Esophagus squamous epithelium (tissue), 5 donors: Measurements from ENCODE around the gene SYTL2. TPM values are rescaled to one million over a fixed set of nuclear protein-coding genes. Genes with fewer than 3 reads are reported as not detected.

Source experiments
- DNase-seq: peaks from one replicate; lab custom pipeline; 2025; lab: John Stamatoyannopoulos, UW
- H3K27ac ChIP-seq, 4 donors: fragments of 200-600 bp; sonication (generic); one replicate each; pipeline ENCODE4 v1.5.1; 2016 to 2019; ENCODE audit warnings: mild to moderate bottlenecking in 1 of 4
- H3K27me3 ChIP-seq, 4 donors: fragments of 200-600 bp; sonication (generic); 1 replicate in 3 of 4; 2 replicates in 1 of 4; pipeline versions ENCODE4 v1.5.1 to v1.6.0; 2017 to 2021; ENCODE audit warnings: antibody characterized with exemption in 1 of 4
- H3K36me3 ChIP-seq, 3 donors: fragments of 200-600 bp; sonication (generic); one replicate each; pipeline ENCODE4 v1.5.1; 2016 to 2019
- H3K4me1 ChIP-seq, 3 donors: fragments of 200-600 bp; sonication (generic); one replicate each; pipeline ENCODE4 v1.5.1; 2017 to 2019
- H3K4me3 ChIP-seq, 4 donors: fragments of 200-600 bp; sonication (generic); 1 replicate in 3 of 4; 2 replicates in 1 of 4; pipeline ENCODE4 v1.5.1; 2016 to 2019; ENCODE audit warnings: mild to moderate bottlenecking in 2 of 4, moderate library complexity in 1 of 4
- H3K9me3 ChIP-seq, 3 donors: fragments of 200-600 bp; sonication (generic); one replicate each; pipeline ENCODE4 v1.5.1; 2016 to 2019
- POLR2A ChIP-seq, 4 donors: fragments of 450-650 bp; IDR thresholded peaks; one replicate each; pipeline ENCODE4 v1.6.1; 2017; ENCODE audit warnings: antibody characterized with exemption in 4 of 4, mild to moderate bottlenecking in 4 of 4, moderate library complexity in 3 of 4
- WGBS, 2 donors: methylation state at CpG; one replicate each; pipeline ENCODE4 v1.1.5; 2018; 5-methylcytosine and 5-hydroxymethylcytosine counted together
- intact Hi-C: fragments of 100-400 bp; cut with DNase I; formaldehyde crosslinking; loops from one replicate; pipeline ENCODE4 v1.15.0; 2022
- total RNA-seq, 4 donors: library from RNA; depleted of rRNA; stranded (reverse); fragments of >200 nt; gene quantifications; one replicate each; pipeline ENCODE4 v1.1.0, GENCODE V29; 2016
- TF ChIP-seq, protein P1 (sequence below), 6 experiments: fragments of 450-650 bp in 4 of 6; fragments of 200-600 bp in 2 of 6; sonication (generic) in 2 of 6; IDR thresholded peaks; one replicate each; pipeline ENCODE4 v1.5.1; 2016 to 2019; ENCODE audit warnings: antibody characterized with exemption in 6 of 6, mild to moderate bottlenecking in 4 of 6, moderate library complexity in 4 of 6
- donor health status: DM: yes; HTN: yes; CAD: no.

Gene SYTL2
- total RNA-seq, 4 donors from 2014 or later = 8.8 to 16.0 (median 9.2) TPM

- intact Hi-C loops = no loop called here
- Histone ChIP-seq H3K4me1 (peaks cover 0 to 9% (median 0%) of the 10 kb centered on the region in 3 donors), H3K4me3 (no peak overlapping the region), H3K27me3 (no peaks in the 10 kb centered on the region), H3K27ac (no peak overlapping the region), H3K36me3 (no peaks in the 10 kb centered on the region), H3K9me3 (no peaks in the 10 kb centered on the region)
- TF ChIP-seq POLR2A (IDR thresholded peaks at IDR 0.05) = no peak
- TF ChIP-seq, protein P1, sequence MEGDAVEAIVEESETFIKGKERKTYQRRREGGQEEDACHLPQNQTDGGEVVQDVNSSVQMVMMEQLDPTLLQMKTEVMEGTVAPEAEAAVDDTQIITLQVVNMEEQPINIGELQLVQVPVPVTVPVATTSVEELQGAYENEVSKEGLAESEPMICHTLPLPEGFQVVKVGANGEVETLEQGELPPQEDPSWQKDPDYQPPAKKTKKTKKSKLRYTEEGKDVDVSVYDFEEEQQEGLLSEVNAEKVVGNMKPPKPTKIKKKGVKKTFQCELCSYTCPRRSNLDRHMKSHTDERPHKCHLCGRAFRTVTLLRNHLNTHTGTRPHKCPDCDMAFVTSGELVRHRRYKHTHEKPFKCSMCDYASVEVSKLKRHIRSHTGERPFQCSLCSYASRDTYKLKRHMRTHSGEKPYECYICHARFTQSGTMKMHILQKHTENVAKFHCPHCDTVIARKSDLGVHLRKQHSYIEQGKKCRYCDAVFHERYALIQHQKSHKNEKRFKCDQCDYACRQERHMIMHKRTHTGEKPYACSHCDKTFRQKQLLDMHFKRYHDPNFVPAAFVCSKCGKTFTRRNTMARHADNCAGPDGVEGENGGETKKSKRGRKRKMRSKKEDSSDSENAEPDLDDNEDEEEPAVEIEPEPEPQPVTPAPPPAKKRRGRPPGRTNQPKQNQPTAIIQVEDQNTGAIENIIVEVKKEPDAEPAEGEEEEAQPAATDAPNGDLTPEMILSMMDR (IDR thresholded peaks at IDR 0.05) = no peak
- no peak for DNase-seq
- WGBS, 2 donors = 81 to 83% methylated on average over 2 of the region's 2 CpGs
Observed at GRCh38 chr11:85799142-85799541, 11.8 kb downstream of the SYTL2 start.

- DNase-seq = no peak
- intact Hi-C loops = no loop called here
- Histone ChIP-seq H3K9me3 (no peaks in the 10 kb centered on the region), H3K36me3 (no peaks in the 10 kb centered on the region), H3K27me3 (no peaks in the 10 kb centered on the region), H3K27ac (no peak overlapping the region), H3K4me3 (no peak overlapping the region), H3K4me1 (peaks cover 0 to 9% (median 0%) of the 10 kb centered on the region in 3 donors)
- TF ChIP-seq, protein P1 (IDR thresholded peaks at IDR 0.05) = no peak
- TF ChIP-seq POLR2A (IDR thresholded peaks at IDR 0.05) = no peak
- 76 to 84% methylated on average over 4 of the region's 4 CpGs for WGBS, 2 donors
Observed at GRCh38 chr11:85798361-85798760, 12.6 kb downstream of the SYTL2 start.

DNA sequence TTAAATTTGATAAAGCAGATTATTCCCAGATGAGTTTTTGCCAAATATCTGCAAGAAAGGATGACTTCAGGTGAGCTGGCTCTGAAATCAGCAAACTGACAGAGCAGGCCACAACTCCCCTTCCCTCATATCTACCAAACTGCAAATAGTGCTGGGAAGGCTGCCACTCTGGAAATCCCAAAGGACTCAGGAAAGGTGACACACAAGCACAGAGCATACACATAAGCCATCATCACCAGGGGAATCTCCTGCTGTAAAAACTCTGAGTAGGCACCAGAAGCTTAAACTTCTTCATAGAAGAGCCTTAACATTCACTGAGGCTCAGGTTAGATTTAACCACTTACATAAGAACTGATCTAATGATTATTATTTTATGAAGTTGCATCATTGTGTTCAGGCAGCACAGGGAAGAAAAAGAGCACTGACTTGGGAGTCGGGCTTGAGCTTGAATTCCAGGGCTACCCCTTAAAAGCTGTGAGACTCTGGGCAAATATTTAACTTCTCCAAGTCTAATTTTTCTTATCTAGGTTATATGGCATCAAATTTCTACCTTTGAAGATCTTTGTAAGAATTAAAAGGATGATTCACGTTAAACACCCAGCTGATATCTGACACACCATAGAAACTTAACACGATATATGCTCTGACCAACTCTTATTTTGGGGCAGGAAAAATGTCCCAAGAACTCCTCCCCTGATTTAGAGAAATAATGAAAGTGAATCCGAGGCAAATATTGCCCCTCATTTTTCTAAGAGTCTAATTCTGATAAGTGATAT lies 15.0 kb downstream of the SYTL2 start:
- no peak for TF ChIP-seq POLR2A (IDR thresholded peaks at IDR 0.05)
- TF ChIP-seq, protein P1 (IDR thresholded peaks at IDR 0.05) = no peak
- DNase-seq = no peak
- H3K27me3 ChIP-seq = no peaks in the 10 kb centered on the region
- intact Hi-C loops = no loop called here
- WGBS, 2 donors = 64 to 66% methylated on average over 4 of the region's 4 CpGs
- H3K27ac ChIP-seq = no peak overlapping the region
- H3K4me3 ChIP-seq = no peak overlapping the region
- no peaks in the 10 kb centered on the region for H3K36me3 ChIP-seq
- no peaks in the 10 kb centered on the region for H3K9me3 ChIP-seq
- peaks cover 0 to 9% (median 0%) of the 10 kb centered on the region in 3 donors for H3K4me1 ChIP-seq

- peaks cover 0 to 4% (median 0%) of the 10 kb centered on the region in 3 donors for H3K4me1 ChIP-seq
- WGBS, 2 donors = 88 to 92% methylated on average over 2 of the region's 2 CpGs
- no peak overlapping the region for H3K4me3 ChIP-seq
- DNase-seq = no peak
- no peaks in the 10 kb centered on the region for H3K36me3 ChIP-seq
- TF ChIP-seq, protein P1 (IDR thresholded peaks at IDR 0.05) = no peak
- TF ChIP-seq POLR2A (IDR thresholded peaks at IDR 0.05) = no peak
- no peak overlapping the region for H3K27ac ChIP-seq
- intact Hi-C loops = no loop called here
- no peaks in the 10 kb centered on the region for H3K9me3 ChIP-seq
- no peaks in the 10 kb centered on the region for H3K27me3 ChIP-seq
Observed at GRCh38 chr11:85791409-85791990, 19.4 kb downstream of the SYTL2 start.
